Measurements from ENCODE around the gene TEX14.
"Not testable (repeated sequence)": the region's sequence is repeated elsewhere in the genome, so short reads cannot be mapped to it uniquely, and the experiment has no call there.

The TEX14 gene

GRCh38 chr17:58660621-58661020, 31.2 kb downstream of the TEX14 start:
- TF ChIP-seq POU2F2 (IDR thresholded peaks at IDR 0.05; ENCODE audit: low read depth, low read length) (no peak), SPI1 (IDR thresholded peaks at IDR 0.05; ENCODE audit: low read depth, low read length) (no peak), POLR2A (IDR thresholded peaks at IDR 0.05; ENCODE audit: low read depth, low read length) (no peak), POLR2AphosphoS5 (IDR thresholded peaks at IDR 0.05; ENCODE audit: low read depth, low read length) (no peak), TAF1 (IDR thresholded peaks at IDR 0.05; ENCODE audit: low read depth, low read length) (no peak), PAX5 (IDR thresholded peaks at IDR 0.05; ENCODE audit: insufficient read depth, low read length, severe bottlenecking) (no peak)
- FAIRE-seq = no peak
- DNase-seq (ENCODE audit: insufficient read length, low spot score) = no peak

DNA sequence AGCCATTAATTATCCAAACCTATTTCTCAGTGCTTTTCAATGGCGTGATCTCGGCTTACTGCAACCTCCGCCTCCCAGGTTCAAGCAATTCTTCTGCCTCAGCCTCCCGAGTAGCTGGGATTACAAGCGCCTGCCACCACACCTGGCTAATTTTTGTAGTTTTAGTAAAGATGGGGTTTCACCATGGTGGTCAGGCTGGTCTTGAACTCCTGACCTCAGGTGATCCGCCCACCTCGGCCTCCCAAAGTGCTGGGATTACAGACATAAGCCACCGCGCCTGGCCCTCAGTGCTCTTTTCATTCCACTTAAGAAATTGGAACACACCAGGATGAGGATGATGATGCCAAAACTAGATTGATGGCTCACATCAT, 32.1 kb downstream of the TEX14 start:
- not testable (repeated sequence) for DNase-seq (ENCODE audit: insufficient read length, low spot score); FAIRE-seq

- FAIRE-seq (peak; percentile 85), DNase-seq (ENCODE audit: insufficient read length, low spot score) (peak; percentile 62)
- TF ChIP-seq TAF1 (IDR thresholded peaks at IDR 0.05; ENCODE audit: low read depth, low read length) (peak; percentile 91), POU2F2 (IDR thresholded peaks at IDR 0.05; ENCODE audit: low read depth, low read length) (peak; percentile 99), POLR2A (IDR thresholded peaks at IDR 0.05; ENCODE audit: low read depth, low read length) (peak; percentile 100), SPI1 (IDR thresholded peaks at IDR 0.05; ENCODE audit: low read depth, low read length) (no peak; the same call in 1 of the 2 replicates), POLR2AphosphoS5 (IDR thresholded peaks at IDR 0.05; ENCODE audit: low read depth, low read length) (peak; percentile 100), PAX5 (IDR thresholded peaks at IDR 0.05; ENCODE audit: insufficient read depth, low read length, severe bottlenecking) (peak; percentile 81)
These were observed 32.8 kb downstream of the TEX14 start for GRCh38 chr17:58658804-58659713.

- not testable (repeated sequence) for DNase-seq (ENCODE audit: insufficient read length, low spot score); FAIRE-seq
These were observed 33.7 kb downstream of the TEX14 start for GRCh38 chr17:58657962-58658803.

DNA sequence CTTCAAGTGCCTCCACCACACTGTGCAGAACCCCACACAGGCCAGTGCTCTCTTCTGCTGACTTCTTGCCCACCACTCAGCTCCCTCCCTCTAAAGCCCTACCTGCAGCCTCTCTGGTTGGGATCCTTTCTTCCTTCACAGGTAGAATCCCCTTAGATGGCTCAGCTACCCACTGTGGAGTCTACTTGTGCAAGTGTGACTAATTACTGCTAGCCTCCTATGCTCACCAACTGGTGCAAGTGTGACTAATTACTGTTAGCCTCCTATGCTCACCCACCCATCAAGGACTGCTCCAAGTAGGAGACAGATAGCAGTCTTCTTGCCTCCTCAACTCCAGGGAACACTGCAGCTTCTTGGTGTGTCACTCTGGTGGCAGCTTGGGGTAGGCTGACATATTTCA, 43.6 kb downstream of the TEX14 start:
- DNase-seq (ENCODE audit: insufficient read length, low spot score) (no peak), FAIRE-seq (no peak)
- TF ChIP-seq POLR2AphosphoS5 (IDR thresholded peaks at IDR 0.05; ENCODE audit: low read depth, low read length) = no peak
- no peak for TF ChIP-seq SPI1 (IDR thresholded peaks at IDR 0.05; ENCODE audit: low read depth, low read length)
- no peak for TF ChIP-seq POU2F2 (IDR thresholded peaks at IDR 0.05; ENCODE audit: low read depth, low read length)
- TF ChIP-seq TAF1 (IDR thresholded peaks at IDR 0.05; ENCODE audit: low read depth, low read length) = no peak
- no peak for TF ChIP-seq POLR2A (IDR thresholded peaks at IDR 0.05; ENCODE audit: low read depth, low read length)
- TF ChIP-seq PAX5 (IDR thresholded peaks at IDR 0.05; ENCODE audit: insufficient read depth, low read length, severe bottlenecking) = no peak

GRCh38 chr17:58643147-58643546, 48.7 kb downstream of the TEX14 start:
- FAIRE-seq = no peak
- TF ChIP-seq SPI1 (IDR thresholded peaks at IDR 0.05; ENCODE audit: low read depth, low read length) = no peak
- TF ChIP-seq POLR2A (IDR thresholded peaks at IDR 0.05; ENCODE audit: low read depth, low read length) = no peak
- TF ChIP-seq TAF1 (IDR thresholded peaks at IDR 0.05; ENCODE audit: low read depth, low read length) = no peak
- no peak for TF ChIP-seq POU2F2 (IDR thresholded peaks at IDR 0.05; ENCODE audit: low read depth, low read length)
- no peak for TF ChIP-seq PAX5 (IDR thresholded peaks at IDR 0.05; ENCODE audit: insufficient read depth, low read length, severe bottlenecking)
- TF ChIP-seq POLR2AphosphoS5 (IDR thresholded peaks at IDR 0.05; ENCODE audit: low read depth, low read length) = no peak
- DNase-seq (ENCODE audit: insufficient read length, low spot score) = no peak

- no peak for TF ChIP-seq POLR2A (IDR thresholded peaks at IDR 0.05; ENCODE audit: low read depth, low read length)
- TF ChIP-seq POLR2AphosphoS5 (IDR thresholded peaks at IDR 0.05; ENCODE audit: low read depth, low read length) = no peak
- DNase-seq (ENCODE audit: insufficient read length, low spot score) = no peak
- no peak for FAIRE-seq
These were observed 49.9 kb downstream of the TEX14 start for GRCh38 chr17:58641887-58642311.

DNA sequence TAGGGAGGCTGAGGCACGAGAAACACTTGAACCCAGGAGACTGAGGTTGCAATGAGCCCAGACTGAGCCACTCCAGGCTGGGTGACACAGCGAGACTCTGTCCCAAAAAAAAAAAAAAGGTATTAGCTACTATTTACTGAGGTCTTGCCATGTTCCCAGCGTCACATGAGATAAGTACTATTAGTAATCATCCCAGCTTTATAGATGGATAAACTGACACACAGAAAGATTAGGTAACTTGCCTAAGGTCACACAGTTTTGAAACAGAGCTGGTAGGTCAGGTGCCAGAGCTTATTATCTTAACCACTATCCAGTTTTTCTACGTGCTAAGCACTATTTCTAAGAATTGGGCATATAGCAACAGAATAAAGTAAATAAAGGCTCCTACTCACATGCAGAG, 51.6 kb downstream of the TEX14 start:
- FAIRE-seq (no peak), DNase-seq (ENCODE audit: insufficient read length, low spot score) (no peak)
- no peak for TF ChIP-seq POLR2A (IDR thresholded peaks at IDR 0.05; ENCODE audit: low read depth, low read length)
- TF ChIP-seq TAF1 (IDR thresholded peaks at IDR 0.05; ENCODE audit: low read depth, low read length) = no peak

DNA sequence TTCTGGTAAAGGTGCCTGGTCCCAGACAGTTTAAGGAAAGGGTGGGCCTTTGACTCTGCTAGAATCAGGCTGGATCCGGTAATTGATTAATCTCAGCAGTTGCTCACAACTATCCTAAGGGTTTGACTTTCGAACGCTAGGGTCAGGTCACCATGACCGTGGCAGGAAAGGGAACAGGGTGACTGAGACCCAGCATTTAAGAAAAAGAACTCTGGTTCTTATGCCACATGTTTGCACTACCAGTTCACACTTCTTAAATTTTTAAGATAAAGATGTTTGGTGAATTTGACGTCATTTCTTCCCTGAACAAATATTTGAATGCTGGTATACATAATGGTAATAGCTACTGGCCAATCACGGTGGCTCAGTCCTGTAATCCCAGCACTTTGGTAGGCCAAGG, 52.2 kb downstream of the TEX14 start:
- no peak for TF ChIP-seq POLR2AphosphoS5 (IDR thresholded peaks at IDR 0.05; ENCODE audit: low read depth, low read length)
- TF ChIP-seq PAX5 (IDR thresholded peaks at IDR 0.05; ENCODE audit: insufficient read depth, low read length, severe bottlenecking) = no peak
- no peak for TF ChIP-seq SPI1 (IDR thresholded peaks at IDR 0.05; ENCODE audit: low read depth, low read length)
- TF ChIP-seq TAF1 (IDR thresholded peaks at IDR 0.05; ENCODE audit: low read depth, low read length) = no peak
- TF ChIP-seq POLR2A (IDR thresholded peaks at IDR 0.05; ENCODE audit: low read depth, low read length) = no peak
- no peak for TF ChIP-seq POU2F2 (IDR thresholded peaks at IDR 0.05; ENCODE audit: low read depth, low read length)
- FAIRE-seq (no peak), DNase-seq (ENCODE audit: insufficient read length, low spot score) (no peak)

DNA sequence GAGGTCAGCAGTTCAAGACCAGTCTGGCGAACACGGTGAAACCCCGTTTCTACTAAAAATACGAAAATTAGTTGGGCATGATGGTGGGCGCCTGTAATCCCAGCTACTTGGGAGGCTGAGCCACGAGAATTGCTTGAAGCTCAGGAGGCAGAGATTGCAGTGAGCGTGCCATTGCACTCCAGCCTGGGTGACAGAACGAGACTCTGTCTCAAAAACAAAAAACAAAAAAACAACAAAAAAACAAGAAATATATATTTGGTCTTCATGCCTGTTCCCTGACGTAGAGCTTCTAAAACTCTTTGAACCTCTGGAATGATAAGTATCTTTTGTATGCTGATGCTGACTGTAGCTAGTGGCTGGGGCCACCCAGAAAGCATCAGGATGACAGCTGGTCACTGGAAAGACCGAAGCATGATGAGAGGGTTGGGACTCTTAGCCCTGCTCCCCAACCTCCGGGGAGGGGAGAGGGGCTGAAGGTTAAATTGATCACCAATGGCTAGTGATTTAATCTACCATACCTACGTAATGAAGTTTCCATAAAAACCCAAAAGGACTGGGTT, 54.8 kb downstream of the TEX14 start:
- DNase-seq (ENCODE audit: insufficient read length, low spot score) = no peak
- TF ChIP-seq TAF1 (IDR thresholded peaks at IDR 0.05; ENCODE audit: low read depth, low read length) (no peak), PAX5 (IDR thresholded peaks at IDR 0.05; ENCODE audit: insufficient read depth, low read length, severe bottlenecking) (no peak), POLR2A (IDR thresholded peaks at IDR 0.05; ENCODE audit: low read depth, low read length) (no peak), POU2F2 (IDR thresholded peaks at IDR 0.05; ENCODE audit: low read depth, low read length) (no peak), SPI1 (IDR thresholded peaks at IDR 0.05; ENCODE audit: low read depth, low read length) (no peak), POLR2AphosphoS5 (IDR thresholded peaks at IDR 0.05; ENCODE audit: low read depth, low read length) (no peak)
- FAIRE-seq = no peak
